Measurements from ENCODE around the gene SP3.

DNA sequence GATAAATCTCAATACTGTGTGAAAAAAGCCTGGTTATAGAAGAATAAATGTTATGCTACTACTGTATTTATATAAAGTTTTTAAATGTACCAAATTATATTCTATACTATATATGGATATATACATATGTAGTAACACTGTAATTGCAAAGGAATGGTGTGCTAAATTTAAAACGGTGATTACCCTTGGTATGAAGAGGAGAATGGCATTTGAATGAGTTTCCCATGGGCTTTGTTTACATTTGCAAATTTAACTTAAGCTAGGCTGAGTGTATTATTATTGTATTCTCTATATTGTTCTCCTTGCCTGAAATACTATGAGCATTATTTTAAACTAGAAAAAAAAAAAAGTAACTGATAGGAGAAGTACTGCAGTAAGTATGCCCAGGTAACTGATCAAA lies 4.7 kb upstream of the SP3 start:
- TF ChIP-seq, protein P1, sequence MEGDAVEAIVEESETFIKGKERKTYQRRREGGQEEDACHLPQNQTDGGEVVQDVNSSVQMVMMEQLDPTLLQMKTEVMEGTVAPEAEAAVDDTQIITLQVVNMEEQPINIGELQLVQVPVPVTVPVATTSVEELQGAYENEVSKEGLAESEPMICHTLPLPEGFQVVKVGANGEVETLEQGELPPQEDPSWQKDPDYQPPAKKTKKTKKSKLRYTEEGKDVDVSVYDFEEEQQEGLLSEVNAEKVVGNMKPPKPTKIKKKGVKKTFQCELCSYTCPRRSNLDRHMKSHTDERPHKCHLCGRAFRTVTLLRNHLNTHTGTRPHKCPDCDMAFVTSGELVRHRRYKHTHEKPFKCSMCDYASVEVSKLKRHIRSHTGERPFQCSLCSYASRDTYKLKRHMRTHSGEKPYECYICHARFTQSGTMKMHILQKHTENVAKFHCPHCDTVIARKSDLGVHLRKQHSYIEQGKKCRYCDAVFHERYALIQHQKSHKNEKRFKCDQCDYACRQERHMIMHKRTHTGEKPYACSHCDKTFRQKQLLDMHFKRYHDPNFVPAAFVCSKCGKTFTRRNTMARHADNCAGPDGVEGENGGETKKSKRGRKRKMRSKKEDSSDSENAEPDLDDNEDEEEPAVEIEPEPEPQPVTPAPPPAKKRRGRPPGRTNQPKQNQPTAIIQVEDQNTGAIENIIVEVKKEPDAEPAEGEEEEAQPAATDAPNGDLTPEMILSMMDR (IDR thresholded peaks at IDR 0.05), result no peak
- no peak for TF ChIP-seq POLR2AphosphoS5 (IDR thresholded peaks at IDR 0.05)

Data from prostate gland (tissue), 2 donors.